ENCODE data around the gene PROZ. TPM values are rescaled to one million over a fixed set of nuclear protein-coding genes. Genes with fewer than 3 reads are reported as not detected.

The PROZ gene
- total and polyA plus RNA-seq, 2 of the 13 experiments (the other 11 are each of a cell fraction or from before 2014, with no cell fraction given): 5.6 to 22.5 TPM

GRCh38 chr13:113138792-113139551 is 19.5 kb upstream of the PROZ start (continued):
- TF ChIP-seq, protein P1, sequence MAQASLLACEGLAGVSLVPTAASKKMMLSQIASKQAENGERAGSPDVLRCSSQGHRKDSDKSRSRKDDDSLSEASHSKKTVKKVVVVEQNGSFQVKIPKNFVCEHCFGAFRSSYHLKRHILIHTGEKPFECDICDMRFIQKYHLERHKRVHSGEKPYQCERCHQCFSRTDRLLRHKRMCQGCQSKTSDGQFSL (CRISPR knock-in tag; IDR thresholded peaks at IDR 0.05): 0 out of 2 replicates have a peak, but pooled peaks have one; percentile 63
- peak; percentile 73; the same call in 1 of the 2 replicates for TF ChIP-seq ZMYM3 (CRISPR knock-in tag; IDR thresholded peaks at IDR 0.05)
- peak; percentile 67 to 95; a peak in 2 of 4 replicates for TF ChIP-seq EP300 (IDR thresholded peaks at IDR 0.05; ENCODE audit: low read depth in 2 of 2, low read length in 2 of 2)
- peak; percentile 90 for TF ChIP-seq EP300 (CRISPR knock-in tag; IDR thresholded peaks at IDR 0.05; ENCODE audit: borderline replicate concordance)
- TF ChIP-seq ZNF331 (CRISPR knock-in tag; IDR thresholded peaks at IDR 0.05): peak; percentile 86
- no peak for TF ChIP-seq ZNF678 (CRISPR knock-in tag; IDR thresholded peaks at IDR 0.05)
- no peak for TF ChIP-seq JUNB (CRISPR knock-in tag; IDR thresholded peaks at IDR 0.05; ENCODE audit: borderline replicate concordance)
- no peak for TF ChIP-seq ZBTB38 (CRISPR knock-in tag; IDR thresholded peaks at IDR 0.05)
- peak; percentile 93 for TF ChIP-seq ZNF501 (CRISPR knock-in tag; IDR thresholded peaks at IDR 0.05)
- TF ChIP-seq POLR2AphosphoS2 (IDR thresholded peaks at IDR 0.05; ENCODE audit: low read depth, low read length): no peak
- TF ChIP-seq ARID5B (CRISPR knock-in tag; IDR thresholded peaks at IDR 0.05): peak; percentile 90
- no peak for TF ChIP-seq IKZF4 (CRISPR knock-in tag; IDR thresholded peaks at IDR 0.05; ENCODE audit: borderline replicate concordance, low read depth, not compliant biosample characterization)
- peak; percentile 93 for TF ChIP-seq ZNF543 (CRISPR knock-in tag; IDR thresholded peaks at IDR 0.05)
- TF ChIP-seq ZNF569 (CRISPR knock-in tag; IDR thresholded peaks at IDR 0.05; ENCODE audit: borderline replicate concordance): no peak; the same call in 1 of the 2 replicates
- TF ChIP-seq ZIK1 (CRISPR knock-in tag; IDR thresholded peaks at IDR 0.05; ENCODE audit: borderline replicate concordance, low read depth): 0 out of 2 replicates have a peak, but pooled peaks have one; percentile 0
- TF ChIP-seq NFATC3 (CRISPR knock-in tag; IDR thresholded peaks at IDR 0.05): no peak
- TF ChIP-seq ZNF512 (CRISPR knock-in tag; IDR thresholded peaks at IDR 0.05): no peak
- TF ChIP-seq MEIS2 (CRISPR knock-in tag; IDR thresholded peaks at IDR 0.05): peak; percentile 94
- no peak; the same call in 1 of the 2 replicates for TF ChIP-seq ZNF232 (CRISPR knock-in tag; IDR thresholded peaks at IDR 0.05; ENCODE audit: borderline replicate concordance)
- peak; percentile 12; the same call in 1 of the 2 replicates for TF ChIP-seq ZFP41 (CRISPR knock-in tag; IDR thresholded peaks at IDR 0.05; ENCODE audit: borderline replicate concordance)
- TF ChIP-seq ZNF180 (CRISPR knock-in tag; IDR thresholded peaks at IDR 0.05; ENCODE audit: borderline replicate concordance, low read depth): no peak
- TF ChIP-seq MED13 (CRISPR knock-in tag; IDR thresholded peaks at IDR 0.05): peak; percentile 86; the same call in 1 of the 2 replicates
- TF ChIP-seq KDM4B (CRISPR knock-in tag; IDR thresholded peaks at IDR 0.05): peak; percentile 85

Data from HepG2 (cell line).